ENCODE data around the gene AQP9. TPM values are rescaled to one million over a fixed set of nuclear protein-coding genes. Genes with fewer than 3 reads are reported as not detected.
"Not testable (repeated sequence)": the region's sequence is repeated elsewhere in the genome, so short reads cannot be mapped to it uniquely, and the experiment has no call there.

AQP9 gene
- total RNA-seq, 1 experiment from 2014 or later: not detected

DNA sequence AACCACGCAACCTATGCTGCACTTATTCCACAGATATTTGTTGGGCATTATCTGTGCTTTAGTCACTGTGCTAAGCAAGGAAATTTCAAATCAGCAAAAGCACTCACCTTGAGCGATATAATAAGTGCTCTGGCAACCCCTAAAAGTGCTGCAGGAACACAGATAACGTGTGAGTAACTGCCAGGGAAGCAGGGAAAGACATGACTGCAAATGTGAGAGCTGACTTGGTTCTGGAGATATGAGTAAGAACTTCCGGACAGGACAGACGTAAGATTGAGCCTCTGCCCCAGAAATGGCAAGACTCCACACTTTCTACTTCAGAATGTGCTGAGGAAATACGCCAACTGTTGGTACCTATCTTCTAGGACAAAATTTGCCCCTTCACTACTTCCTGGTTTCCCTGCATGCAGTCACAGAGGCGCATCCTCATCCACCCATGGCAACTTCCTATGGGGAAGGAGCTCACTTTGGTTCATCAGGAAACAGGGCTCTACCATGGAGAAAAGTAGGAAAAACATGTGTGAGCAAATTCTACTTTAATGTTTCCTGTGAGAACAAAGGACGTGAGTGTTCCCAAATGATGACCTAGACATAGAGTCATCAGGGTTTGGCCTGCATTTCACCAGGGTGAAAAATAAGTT, 41.7 kb downstream of the AQP9 start:
- peak; percentile 91 for DNase-seq (ENCODE audit: low read depth)

DNA sequence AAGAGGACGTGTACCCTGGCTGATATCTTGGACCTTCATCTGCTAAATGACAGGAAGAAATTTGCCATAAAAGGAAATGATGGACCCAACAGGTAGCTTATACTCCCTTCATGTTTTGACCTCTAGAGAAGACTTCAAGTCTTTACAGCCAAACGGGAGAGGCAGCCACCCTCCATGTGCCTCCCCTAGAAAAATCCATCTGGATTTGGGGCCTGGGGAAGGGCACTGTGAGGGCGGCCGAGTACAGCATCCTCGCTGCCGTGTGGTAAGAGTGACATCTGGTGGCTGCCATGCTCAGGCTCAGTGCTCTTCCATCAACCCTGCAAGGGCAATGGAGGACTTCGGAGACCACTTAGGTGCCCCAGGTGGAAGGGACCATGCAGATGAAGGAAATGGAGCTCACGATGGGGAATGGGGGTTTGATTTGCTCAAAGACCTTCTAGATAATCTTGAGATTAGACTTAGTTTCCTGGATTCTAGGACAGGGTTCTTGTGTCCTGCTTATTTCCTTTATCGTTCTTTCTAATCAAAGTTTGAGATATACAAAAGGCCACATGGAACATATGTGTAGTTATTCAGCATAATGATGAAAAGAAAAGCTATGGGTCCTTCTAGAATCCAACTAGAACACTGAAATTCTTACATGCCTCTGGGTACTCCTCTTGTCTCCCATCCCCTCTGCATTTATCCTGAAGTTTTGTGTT, 44.4 kb downstream of the AQP9 start:
- DNase-seq (ENCODE audit: low read depth): peak; percentile 52

DNA sequence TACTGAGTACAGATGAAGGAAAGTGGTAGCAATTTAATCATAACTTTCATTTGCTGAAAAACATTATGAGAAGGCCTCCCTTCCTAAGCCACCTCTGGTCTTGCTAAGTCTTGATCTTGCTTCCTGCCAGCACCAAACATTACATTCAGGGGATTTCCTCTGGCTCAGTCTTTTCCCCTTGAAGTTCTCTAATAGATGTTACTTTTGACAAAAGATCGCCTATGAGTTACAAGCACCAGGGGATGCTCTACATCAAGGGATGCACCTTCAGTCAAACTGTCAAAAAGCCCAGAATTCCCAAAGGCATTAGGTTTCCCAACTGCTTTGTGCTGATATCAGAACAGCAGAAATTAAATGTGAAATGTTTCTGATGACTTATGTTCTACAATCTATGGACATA, 47.3 kb downstream of the AQP9 start:
- DNase-seq (ENCODE audit: low read depth): no peak

DNA sequence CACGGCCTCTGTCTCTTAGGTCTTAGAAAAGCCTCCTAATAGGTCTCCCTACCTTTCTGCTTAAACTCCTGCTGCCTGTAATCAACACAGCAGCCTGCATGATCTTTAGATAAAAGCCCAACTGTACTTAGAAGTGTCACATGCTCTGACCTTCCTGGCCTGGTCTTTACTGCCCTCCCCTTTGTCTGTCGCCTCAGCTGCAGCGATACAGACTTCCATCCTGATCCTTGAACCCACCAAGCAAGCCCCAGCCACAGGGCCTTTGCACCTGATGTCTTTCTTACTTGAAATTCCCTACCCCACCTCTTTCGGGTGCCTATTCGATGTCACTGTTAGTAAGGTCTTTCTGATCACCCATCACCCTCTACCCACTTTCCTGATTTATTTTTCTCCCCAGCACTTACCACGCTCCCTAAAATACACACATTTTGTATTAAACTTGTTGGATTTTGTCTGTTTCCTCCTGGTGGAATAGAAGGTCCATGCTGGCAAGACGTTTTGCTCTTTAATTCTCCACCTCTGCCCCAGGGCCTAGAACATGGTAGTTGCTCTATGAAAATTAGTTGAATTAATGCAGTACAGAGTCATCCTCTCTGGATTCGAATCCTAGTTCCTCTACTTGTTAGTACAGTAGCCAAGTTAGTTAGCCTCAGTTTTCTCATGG, 51.1 kb downstream of the AQP9 start:
- DNase-seq (ENCODE audit: low read depth): no peak

DNA sequence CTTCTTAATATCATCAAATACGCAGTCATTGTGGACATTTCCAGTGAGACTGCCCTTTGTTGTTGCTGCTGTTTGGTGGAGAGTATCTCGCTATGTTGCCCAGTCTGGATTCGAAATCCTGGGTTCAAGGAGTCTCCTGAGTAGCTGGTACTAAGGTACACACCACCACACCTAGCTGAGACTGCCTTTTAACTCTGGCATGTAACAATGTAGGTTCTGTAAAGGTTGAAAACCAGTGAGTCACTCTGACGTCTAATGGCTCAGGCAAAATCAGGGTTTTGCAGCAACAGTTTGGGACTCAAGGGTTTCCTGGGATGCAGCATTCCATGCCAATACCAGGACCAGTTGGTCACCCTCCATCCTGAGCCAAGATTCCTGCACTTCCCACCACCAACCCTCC, 52.2 kb downstream of the AQP9 start:
- peak; percentile 65 for DNase-seq (ENCODE audit: low read depth)

DNA sequence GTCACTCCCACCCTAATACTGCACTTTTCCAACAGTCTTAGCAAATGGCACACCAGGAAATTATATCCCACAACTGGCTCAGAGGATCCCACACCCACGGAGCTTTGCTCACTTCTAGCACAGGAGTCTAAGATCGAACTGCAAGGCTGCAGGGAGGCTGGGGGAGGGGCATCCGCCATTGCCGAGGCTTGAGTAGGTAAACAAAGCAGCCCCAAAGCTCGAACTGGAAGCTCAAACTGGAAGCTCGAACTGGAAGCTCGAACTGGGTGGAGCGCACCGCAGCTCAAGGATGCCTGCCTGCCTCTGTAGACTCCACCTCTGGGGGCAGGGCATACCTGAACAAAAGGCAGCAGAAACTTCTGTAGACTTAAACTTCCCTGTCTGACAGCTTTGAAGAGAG, 55.5 kb downstream of the AQP9 start:
- not testable (repeated sequence) for DNase-seq (ENCODE audit: low read depth)

DNA sequence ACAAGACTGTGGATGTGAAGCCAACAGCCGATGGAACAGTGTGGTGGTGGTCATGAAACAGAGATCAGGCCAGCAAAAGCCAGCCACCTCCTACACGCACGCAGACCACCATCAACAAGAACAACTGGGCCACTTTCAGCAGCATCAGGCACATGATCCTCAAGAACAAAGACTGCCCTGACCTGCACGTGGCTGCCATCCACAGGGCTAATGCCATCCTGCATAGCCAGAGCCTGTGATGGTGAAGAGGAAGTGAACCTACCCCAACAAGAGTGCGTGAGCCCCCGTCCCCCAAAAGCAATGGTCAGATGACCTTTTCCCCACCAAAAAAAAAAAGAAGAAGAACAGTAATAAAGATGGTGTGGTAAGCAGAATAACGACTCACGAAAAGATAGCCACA, 62.6 kb downstream of the AQP9 start:
- DNase-seq (ENCODE audit: low read depth): no peak

DNA sequence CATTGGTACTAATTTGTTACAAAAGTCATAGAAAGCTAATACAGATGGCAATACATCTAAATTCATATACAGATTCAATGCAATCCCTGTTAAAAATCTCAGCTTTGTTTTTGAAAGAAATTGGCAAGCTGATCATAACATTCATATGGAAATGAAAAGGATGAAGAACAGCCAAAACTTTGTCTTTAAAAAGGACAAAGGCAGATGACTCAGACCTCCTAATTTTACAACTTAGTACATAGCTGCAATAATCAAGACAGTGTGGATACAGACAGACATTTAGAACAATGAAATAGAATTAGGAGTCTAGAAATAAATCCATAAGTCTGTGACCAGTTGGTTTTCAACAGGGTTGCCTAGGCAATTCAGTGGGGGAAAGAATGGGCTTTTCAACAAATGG, 63.3 kb downstream of the AQP9 start:
- DNase-seq (ENCODE audit: low read depth): no peak

DNA sequence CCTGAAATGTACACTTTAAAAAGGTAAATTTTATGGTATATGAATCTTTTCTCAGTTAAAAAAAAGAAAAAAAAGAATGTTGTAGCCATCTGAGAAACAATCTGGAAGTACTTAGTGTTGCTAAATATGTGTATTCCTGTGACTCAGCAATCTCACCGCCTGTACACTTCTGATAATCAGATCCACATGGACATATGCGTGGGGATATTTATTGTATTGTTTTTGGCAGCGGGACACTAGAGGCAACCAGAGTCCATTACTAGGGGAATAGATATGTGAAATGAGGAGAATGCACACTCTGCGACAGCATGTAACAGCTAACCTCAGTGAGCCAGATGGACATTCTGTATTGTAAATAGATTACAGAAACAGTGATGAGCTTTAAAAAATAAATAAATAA, 65.4 kb downstream of the AQP9 start:
- no peak for DNase-seq (ENCODE audit: low read depth)

DNA sequence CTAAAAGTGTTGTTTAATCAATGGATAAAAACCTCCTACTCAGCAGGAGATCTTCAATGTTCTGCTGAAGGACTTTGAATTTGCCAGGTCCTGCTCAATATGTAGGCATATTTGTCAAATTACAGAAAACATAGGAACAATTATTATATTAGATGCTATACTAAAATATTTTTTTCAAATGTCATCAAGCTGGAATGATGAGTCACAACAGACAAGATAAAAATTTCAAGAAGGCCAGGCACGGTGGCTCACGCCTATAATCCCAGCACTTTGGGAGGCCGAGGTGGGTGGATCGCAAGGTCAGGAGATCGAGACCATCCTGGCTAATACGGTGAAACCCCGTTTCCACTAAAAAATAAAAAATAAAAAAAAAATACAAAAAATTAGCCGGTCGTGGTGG, 68.0 kb downstream of the AQP9 start:
- no peak for DNase-seq (ENCODE audit: low read depth)

DNA sequence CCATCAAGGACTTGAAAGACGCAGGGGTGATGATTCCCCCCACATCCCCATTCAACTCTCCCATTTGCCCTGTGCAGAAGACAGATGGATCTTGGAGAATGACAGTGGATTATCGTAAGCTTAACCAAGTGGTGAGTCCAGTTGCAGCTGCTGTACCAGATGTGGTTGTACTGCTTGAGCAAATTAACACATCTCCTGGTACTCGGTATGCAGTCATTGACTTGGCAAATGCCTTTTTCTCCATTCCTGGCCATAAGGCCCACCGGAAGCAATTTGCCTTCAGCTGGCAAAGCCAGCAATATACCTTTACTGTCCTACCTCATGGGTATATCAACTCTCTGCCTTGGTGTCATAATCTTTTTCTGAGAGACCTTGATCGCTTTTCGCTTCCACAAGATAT, 70.0 kb downstream of the AQP9 start:
- DNase-seq (ENCODE audit: low read depth): not testable (repeated sequence)

DNA sequence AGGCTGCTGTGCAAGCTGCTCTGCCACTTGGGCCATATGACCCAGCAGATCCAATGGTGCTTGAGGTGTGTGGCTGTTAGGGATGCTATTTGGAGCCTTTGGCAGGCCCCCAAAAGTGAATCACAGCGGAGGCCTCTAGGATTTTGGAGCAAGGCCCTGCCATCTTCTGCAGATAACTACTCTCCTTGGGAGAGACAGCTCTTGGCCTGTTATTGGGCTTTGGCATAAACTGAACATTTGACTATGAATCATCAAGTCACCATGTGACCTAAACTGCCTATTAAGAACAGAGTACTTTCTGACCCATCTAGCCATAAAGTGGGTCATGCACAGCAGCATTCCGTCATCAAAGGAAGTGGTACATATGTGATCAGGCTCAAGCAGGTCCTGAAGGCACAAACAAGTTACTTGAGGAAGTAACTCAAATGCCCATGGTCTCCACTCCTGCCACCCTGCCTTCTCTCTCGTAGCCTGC, 70.9 kb downstream of the AQP9 start:
- peak; percentile 72 for DNase-seq (ENCODE audit: low read depth)

DNA sequence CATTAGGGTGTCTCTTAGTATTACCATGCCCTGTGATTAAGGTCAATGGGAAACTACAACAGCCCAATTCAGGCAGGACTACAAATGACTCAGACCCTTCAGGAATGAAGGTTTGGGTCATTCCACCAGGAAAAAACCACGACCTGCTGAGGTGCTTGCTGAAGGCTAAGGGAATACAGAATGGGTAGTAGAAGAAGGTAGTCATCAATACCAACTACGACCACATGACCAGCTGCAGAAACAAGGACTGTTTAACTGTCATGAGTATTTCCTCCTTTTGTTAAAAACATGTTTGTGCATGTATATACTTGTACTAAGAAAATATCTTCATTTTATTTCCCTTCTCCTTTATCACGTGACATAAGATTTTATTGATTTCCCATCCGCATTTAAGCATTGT, 71.8 kb downstream of the AQP9 start:
- DNase-seq (ENCODE audit: low read depth): peak; percentile 38

DNA sequence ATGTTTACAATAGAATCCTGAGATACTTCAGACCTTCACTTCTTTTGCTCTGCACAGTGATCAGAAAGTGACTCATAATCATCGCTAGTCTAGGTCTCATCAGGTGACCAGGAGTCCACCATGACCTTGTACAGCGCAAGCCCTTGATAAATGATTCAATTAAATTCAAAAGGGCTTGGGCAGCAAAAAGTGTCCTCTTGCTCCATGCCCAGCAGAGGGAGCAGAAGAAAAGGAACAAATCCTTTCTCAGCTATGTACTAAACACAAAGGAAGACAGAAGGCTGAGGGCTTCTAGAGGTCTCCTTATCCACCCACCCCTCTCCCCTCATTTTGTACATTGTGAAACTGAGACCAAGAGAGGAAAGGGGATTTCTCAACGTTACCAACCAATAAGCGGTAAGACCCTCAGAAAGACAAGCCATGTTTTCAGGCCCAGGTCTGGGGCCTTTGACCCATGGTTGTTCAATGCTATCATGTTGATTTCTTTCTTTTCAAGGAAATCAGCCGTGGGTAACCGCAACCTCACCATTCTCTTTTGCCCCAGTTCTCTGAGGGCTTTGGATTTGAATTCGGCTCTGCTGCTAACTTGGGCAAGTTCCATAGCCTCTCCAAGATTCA, 74.8 kb downstream of the AQP9 start:
- peak; percentile 39 for DNase-seq (ENCODE audit: low read depth)

DNA sequence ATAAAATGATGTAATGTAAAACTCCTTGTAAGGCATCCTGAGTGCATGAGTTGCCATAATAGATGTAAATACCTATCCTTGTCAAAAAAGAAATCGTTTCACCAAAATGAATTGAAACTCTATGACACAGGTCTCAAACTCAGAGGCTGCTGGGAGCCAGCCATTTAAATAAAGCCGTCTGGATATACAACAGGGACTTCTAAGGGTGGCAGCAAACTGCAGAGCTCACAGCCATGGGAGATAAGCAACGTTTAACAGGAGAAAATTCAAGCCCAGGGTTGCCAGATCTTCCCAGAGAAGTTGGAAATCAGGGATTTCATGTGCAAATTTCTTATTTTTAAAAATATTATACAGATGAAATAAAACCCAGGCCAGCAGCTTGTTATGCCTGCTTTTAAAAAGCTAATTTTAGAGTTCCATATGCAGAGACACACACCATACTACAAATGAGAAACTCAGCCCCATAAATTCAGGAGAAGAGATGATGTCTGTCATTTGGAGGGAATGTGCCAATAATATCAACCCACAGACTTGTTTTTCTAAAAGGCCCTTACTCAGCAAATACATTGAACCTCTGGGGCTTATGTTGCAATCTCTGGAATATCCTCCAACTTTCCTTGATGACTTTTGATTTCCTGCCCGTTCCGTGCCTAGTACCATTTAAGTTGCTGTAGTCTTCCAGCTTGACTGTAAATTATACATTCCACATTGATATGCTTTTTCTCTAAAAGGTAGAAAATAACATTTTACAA, 75.6 kb downstream of the AQP9 start:
- no peak for DNase-seq (ENCODE audit: low read depth)

DNA sequence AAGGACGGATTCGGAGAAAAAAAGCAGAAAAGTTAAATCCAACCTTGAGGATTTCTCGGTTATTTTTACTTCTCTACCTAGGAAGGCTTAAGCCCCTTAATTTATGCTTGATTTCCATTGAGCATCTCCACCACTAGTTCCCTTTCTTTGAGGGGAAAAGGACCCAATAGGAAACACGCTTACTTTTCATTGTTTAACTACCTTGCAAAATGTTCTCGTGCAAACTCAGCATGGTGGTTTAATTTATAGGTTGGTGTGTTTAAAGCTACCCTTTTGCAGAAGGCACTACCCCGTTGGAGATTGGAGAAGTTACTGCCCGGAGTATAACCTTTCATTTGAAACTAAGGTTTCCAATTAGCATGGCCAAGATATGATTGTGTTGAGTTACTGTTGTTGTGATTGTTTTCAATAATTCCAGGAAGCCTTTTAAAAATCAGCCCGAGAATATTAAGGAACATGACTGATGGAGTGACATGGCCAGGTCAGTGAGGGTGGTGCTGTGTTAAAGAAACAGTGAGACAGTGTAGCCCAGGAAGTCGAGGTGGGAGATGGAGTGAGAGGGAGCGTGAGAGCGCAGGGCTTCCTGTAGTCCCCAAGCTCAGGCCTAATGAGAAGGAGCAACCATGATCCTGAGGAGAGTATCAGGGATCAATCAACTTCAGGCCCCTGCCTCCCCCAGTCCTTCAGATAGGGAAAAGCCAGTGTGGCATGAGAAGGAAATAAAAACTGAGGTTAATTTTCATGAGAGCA, 76.6 kb downstream of the AQP9 start:
- DNase-seq (ENCODE audit: low read depth): no peak

DNA sequence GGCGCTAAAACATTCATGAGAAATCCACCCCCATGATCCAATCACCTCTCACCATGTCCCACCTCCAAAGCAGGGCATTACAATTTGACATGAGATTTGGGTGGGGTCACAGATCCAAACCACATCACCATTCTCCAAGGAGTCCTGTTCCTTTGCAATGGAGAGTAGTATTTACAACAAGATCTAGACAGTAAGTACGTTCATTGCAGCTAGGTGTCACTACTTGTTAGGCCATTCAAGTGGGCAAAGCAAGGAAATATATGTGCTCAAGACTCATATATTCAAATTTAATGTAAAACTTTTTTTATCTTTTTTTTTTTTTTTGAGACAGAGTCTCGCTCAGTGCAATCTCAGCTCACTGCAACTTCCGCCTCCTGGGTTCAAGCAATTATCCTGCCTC, 79.3 kb downstream of the AQP9 start:
- no peak for DNase-seq (ENCODE audit: low read depth)

DNA sequence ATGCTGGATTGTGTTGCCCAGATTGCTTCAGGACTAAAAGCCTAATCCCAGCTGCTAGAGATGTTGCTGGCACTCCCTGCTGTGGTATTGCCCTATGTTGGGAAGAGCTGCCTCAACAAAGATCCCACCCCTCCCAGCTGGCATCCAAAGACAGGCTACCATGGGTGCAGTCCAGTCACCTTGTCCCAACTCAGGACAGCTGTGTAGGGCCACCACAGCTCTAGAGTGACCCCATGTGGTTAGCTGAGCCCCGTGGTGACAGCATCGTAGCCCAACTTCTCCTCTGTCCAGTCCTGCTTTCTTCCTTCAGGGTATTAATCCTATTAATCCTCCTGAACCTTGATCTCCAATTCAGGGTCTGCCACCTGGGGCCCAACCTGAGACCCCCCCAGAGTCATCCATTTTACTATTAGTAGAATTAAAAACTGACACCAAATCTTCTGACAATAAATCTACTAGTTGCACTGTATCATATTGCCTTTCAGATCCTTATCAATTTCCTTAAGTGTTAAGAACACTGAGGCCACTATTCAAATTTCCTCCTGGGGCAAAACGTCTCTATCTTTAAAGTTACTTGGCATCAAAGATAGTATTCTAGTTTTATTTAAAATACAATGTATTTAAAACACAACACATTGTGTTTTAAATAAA, 83.5 kb downstream of the AQP9 start:
- no peak for DNase-seq (ENCODE audit: low read depth)

DNA sequence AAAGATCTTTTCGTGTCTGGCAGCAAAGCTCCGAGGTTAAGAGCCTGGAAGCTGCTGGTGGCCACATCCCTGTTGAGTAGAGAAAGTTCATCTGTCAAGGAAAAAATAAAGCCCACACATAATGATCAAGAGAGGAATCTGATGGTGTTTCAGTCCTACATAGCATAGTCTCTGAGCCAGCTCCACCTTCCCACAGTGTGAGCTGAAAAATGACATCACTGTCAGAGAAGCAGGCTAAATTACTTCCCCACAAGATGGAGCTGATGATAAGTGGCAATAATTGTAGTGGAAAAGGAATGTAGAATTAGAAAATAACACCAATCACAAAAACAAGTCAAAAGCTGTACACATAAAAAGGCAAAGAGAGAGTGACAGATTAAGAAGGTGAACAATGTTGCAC, 84.5 kb downstream of the AQP9 start:
- no peak for DNase-seq (ENCODE audit: low read depth)

DNA sequence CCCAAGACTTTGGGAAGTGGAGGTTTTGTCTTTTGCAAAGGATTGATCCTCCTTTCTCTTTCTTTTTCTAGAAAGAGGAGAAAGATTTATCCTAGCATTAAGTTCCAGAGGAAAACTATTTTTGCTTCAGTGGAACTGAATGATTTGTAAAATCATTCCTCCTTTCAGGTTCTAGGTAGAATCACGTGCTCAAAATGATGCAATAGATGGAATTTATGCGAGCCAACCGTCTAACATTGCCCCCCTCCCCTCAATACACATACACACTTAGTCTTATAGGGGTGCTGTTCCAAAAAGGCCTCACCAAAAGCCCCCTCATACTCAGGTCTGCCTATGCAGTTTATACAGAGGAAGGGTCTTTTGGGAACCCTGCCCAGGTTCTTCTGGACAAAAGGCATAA, 85.3 kb downstream of the AQP9 start:
- no peak for DNase-seq (ENCODE audit: low read depth)
